Fibroblast of skin of abdomen (primary cell): ENCODE results near the gene GPR183.

Source experiments
- DNase-seq: peaks from one replicate; pipeline ENCODE4 v3.0.0-alpha.2; 2013

GPR183 gene

DNA sequence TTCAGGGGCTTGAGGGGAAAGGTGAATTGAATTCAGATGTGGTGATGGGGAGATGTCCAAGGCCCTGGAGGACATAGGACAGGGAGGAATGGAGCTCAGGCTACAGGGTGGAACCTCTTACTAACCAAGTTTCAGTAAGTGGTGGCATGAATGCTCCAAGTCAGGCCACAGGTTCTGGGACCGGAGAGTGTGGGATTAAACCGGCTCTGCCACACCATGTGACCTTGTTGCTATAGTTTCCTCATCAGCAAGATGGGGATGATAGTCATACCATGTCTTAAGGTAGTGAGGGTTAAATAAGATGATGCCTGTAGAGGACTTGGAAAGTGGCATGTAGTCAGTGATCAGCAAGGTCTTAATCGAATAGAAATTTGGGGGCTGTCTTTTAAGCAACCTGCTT lies 16.3 kb downstream of the GPR183 start:
- no peak for DNase-seq

- no peak for DNase-seq
These were observed 17.4 kb downstream of the GPR183 start for GRCh38 chr13:99289674-99290337.

GRCh38 chr13:99289271-99289670 lies 17.9 kb downstream of the GPR183 start:
- no peak for DNase-seq

- no peak for DNase-seq
These were observed 19.1 kb downstream of the GPR183 start for GRCh38 chr13:99288089-99288488.

DNA sequence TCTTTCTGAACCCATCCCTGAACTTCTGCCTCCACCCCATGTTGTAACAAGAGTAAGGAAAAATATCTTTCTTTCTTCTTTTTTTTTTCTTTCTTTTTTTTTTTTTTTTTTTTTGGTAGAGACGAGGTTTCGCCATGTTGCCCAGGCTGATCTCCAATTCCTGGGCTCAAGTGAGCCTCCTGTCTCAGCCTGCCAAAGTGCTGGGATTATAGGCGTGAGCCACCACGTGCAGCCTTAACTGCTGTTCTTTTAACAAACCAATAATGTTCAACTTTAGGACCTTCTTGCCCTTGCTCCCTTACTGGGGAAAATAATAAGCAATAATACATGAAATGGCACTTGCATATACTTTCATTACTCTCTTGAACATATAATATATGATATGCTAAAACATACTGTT lies 19.6 kb downstream of the GPR183 start:
- no peak for DNase-seq

GRCh38 chr13:99285432-99286182 lies 21.6 kb downstream of the GPR183 start:
- no peak for DNase-seq

DNA sequence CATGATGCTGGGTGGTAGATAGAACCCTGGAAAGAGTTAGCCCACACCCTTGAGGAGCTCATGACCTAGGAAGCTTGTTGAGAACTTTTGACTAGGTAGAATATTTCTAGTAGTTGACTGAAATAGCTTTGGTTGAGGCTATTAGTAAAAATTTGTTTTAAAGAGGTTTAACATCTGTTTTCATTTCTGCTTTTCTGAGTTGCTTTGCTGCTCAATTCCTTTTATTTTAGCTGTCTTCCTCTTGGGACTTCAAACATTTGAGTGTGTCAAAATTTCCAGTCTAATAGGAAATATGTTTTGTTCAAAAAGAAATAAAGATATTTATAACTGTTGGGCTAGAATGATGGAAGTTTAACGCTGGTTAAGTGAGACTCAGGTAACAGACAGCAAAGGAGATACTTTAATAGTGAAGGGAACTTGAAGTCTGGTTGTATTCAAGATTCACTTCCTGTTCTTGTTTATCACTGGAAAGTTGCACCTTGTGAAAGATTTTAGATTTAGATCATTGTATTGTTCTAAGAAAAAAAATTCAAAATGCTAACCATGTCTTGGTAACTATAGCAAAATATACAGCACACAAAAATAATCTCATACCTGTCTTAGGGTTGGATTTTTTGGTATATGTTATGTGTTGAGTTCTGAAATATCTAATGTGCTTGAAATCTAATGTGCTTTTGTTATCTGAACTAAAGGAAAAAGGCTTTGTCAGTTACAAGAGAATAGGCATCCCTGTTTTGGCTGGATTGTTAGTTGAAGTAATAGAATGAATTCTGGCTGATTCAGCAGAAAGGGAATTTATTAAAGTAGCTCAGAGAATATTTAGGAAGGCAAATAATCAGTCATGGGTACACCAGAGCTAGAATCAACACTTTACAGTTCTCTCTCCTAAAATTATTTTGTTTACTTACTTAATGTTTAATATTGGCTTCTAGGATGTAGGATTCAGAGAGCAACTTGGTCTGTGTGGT lies 24.7 kb downstream of the GPR183 start:
- DNase-seq = peak; percentile 33

- no peak for DNase-seq
These were observed 25.4 kb downstream of the GPR183 start for GRCh38 chr13:99281811-99282263.

DNA sequence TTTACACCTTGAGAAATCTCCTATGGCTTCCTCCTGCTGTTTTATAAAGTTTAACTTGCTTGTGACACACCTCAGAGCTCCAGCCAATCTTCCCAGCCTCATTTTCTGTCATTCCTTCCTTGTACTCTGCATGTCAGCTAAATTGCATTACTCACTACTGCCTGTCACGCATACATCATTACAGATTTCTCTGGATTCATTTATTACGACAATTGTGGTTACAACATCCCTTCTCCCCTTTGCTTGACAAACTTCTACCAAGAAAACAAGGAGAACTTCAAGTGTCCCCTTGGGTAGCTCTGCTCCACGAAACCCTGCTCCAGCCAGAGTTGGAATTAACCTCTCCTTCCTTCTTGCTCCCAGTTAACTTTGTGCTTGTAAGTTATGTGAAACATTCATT lies 27.0 kb downstream of the GPR183 start:
- DNase-seq = peak; percentile 79

- no peak for DNase-seq
These were observed 27.6 kb downstream of the GPR183 start for GRCh38 chr13:99279637-99280036.

DNA sequence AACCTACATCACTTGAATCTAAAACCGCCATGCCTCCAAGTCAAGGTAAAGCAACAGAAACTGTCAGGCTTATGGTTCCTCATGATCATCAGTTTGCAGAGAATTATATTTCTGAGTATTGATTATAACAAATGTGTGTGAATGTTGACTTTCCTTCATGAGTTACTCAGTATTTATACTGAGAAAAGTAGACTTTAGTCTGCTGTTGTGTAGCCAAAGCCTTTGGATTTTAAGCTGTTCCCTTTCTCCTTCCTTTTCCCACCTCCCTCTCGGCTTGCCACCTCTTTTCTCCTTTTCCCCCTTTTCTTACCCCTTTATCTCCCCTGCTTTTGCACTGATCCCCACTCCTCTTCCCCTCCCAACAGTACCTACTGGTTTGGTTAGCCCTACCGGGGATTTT lies 28.4 kb downstream of the GPR183 start:
- DNase-seq = no peak

GRCh38 chr13:99278200-99278599 lies 29.0 kb downstream of the GPR183 start:
- DNase-seq = no peak

GRCh38 chr13:99277629-99278028 lies 29.6 kb downstream of the GPR183 start:
- DNase-seq = no peak

- no peak for DNase-seq
These were observed 30.5 kb downstream of the GPR183 start for GRCh38 chr13:99276706-99277105.

GRCh38 chr13:99275093-99275469 lies 32.1 kb downstream of the GPR183 start:
- DNase-seq = peak; percentile 79

DNA sequence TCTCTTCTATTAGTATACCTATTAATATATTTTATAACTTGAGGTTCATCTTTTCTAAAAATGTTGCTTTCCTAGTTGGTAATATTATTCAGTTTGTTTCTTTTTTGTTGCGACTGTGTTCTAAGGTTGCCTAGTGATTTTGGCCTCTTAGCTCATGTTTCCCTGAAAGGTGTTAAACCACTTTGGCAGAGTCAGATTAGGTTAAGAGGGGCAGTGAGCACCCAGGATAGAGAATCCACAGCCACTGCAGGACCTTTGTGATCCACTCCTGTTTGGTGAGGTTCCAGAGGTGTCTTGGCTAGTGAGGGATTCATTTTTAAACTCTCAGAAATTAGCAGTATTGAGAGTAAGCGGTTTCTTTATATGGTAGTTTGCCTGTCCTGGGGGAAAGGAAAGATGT lies 34.1 kb downstream of the GPR183 start:
- DNase-seq = no peak

- no peak for DNase-seq
These were observed 34.7 kb downstream of the GPR183 start for GRCh38 chr13:99272481-99272880.

GRCh38 chr13:99271249-99271648 lies 36.0 kb downstream of the GPR183 start:
- no peak for DNase-seq

DNA sequence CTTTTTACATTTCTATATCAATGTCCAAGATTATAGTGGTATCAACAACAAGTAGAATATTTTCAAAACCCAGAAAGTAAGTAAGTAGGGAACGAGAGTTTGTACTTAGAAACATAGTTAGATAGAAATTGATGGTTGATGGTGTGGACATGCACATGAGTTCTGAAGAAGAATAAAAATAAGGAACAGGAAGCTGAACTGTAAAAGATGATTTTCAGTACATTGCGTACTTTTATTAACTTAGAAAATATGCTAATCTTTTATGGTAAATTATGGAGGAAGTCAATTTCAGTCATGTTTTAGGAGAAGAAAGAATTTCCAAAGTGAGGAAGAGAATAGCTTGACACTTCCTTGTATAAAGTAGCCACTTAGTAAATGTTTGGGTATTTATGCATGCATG lies 36.7 kb downstream of the GPR183 start:
- no peak for DNase-seq

- peak; percentile 64 for DNase-seq
These were observed 37.5 kb downstream of the GPR183 start for GRCh38 chr13:99269627-99270241.

DNA sequence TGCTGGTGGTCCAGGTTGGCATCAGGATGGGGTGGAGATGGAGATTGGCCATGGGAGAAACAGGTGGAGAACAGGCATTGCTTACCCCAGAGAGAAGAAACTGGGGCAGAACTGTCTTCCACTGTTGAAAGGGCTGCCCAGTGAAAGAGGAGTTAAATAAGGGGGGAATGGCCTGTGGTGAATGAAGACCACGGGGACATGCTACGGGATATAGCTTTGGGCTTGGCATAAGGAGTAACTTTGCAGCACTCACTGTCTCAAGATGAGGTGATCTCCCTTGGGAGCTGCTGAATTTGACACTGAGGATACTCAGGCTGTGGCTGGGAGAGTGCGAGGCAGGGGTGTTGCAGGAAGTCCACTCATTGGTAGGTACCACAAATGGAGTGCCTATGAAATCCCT lies 38.4 kb downstream of the GPR183 start:
- DNase-seq = no peak

GRCh38 chr13:99267927-99268326 lies 39.3 kb downstream of the GPR183 start:
- DNase-seq = no peak

- DNase-seq = no peak
These were observed 40.4 kb downstream of the GPR183 start for GRCh38 chr13:99266827-99267226.
